ENCODE data around the gene APOC1.

APOC1 gene

DNA sequence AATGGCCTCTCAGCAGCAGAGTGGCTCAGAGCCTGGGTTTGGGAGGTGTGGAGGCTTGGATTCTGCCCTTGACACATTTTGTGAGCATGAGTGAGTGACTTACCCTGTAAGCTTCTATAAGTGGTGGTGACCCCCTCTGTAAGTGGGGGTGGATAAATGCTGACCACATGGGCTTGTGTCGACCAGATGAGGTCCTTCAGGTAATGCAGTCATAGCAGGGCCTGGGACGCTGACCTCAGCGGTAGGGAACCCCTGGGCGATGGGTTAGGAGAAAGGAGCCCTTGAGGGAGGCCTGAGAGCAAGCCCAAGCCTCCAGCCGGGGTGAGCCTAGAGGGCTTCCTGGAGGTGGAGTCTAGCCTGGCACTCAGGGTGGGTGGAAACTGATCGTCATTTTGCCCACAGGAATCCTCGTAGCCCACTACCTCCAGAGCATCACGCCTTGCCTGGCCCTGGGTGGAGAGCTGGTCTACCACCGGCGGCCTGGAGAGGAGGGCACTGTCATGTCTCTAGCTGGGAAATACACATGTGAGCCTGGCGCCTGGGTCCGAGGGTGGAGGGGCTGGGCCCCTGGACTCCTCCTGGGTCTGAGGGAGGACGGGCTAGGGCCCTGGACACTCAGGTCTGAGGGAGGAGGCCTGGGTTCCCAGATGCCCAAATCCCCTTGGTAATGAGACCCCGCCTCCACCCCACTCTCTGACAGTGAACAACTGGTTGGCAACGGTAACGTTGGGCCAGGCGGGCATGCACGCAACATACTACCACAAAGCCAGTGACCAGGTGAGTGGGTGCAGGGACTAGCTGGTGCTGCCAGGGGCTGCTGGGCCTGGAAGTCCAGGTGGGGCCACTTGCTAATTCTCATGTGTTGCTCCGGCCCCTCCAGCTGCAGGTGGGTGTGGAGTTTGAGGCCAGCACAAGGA, 13.8 kb upstream of the APOC1 start:
- TF ChIP-seq, protein P1, sequence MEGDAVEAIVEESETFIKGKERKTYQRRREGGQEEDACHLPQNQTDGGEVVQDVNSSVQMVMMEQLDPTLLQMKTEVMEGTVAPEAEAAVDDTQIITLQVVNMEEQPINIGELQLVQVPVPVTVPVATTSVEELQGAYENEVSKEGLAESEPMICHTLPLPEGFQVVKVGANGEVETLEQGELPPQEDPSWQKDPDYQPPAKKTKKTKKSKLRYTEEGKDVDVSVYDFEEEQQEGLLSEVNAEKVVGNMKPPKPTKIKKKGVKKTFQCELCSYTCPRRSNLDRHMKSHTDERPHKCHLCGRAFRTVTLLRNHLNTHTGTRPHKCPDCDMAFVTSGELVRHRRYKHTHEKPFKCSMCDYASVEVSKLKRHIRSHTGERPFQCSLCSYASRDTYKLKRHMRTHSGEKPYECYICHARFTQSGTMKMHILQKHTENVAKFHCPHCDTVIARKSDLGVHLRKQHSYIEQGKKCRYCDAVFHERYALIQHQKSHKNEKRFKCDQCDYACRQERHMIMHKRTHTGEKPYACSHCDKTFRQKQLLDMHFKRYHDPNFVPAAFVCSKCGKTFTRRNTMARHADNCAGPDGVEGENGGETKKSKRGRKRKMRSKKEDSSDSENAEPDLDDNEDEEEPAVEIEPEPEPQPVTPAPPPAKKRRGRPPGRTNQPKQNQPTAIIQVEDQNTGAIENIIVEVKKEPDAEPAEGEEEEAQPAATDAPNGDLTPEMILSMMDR (conservative IDR thresholded peaks at IDR 0.05; ENCODE audit: low read depth, low read length), result no peak
- H3K4me3 ChIP-seq (ENCODE audit: low read length), result no peak overlapping the region
- no peak for DNase-seq (ENCODE audit: low read depth)

DNA sequence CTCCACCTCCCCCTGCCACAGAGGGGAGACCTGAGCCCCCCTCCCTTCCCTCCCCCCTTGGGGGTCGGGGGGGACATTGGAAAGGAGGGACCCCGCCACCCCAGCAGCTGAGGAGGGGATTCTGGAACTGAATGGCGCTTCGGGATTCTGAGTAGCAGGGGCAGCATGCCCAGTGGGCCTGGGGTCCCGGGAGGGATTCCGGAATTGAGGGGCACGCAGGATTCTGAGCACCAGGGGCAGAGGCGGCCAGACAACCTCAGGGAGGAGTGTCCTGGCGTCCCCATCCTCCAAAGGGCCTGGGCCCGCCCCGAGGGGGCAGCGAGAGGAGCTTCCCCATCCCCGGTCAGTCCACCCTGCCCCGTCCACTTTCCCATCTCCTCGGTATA, 11.2 kb upstream of the APOC1 start:
- no peak overlapping the region for H3K4me3 ChIP-seq (ENCODE audit: low read length)
- DNase-seq (ENCODE audit: low read depth), result no peak
- TF ChIP-seq, protein P1 (conservative IDR thresholded peaks at IDR 0.05; ENCODE audit: low read depth, low read length), result no peak

DNA sequence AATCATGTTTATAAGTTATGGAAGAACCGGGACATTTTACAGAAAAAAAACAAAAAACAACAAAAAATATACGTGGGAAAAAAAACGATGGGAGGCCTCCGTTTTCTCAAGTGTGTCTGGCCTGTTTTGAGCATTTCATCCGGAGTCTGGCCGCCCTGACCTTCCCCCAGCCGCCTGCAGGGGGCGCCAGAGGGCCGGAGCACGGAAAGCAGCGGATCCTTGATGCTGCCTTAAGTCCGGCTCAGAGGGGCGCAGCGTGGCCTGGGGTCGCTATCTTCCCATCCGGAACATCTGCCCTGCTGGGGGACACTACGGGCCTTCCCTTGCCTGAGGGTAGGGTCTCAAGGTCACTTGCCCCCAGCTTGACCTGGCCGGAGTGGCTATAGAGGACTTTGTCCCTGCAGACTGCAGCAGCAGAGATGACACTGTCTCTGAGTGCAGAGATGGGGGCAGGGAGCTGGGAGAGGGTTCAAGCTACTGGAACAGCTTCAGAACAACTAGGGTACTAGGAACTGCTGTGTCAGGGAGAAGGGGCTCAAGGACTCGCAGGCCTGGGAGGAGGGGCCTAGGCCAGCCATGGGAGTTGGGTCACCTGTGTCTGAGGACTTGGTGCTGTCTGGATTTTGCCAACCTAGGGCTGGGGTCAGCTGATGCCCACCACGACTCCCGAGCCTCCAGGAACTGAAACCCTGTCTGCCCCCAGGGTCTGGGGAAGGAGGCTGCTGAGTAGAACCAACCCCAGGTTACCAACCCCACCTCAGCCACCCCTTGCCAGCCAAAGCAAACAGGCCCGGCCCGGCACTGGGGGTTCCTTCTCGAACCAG, 10.6 kb upstream of the APOC1 start:
- TF ChIP-seq, protein P1 (conservative IDR thresholded peaks at IDR 0.05; ENCODE audit: low read depth, low read length), result peak; percentile 96
- H3K4me3 ChIP-seq (ENCODE audit: low read length), result no peak overlapping the region
- no peak for DNase-seq (ENCODE audit: low read depth)

DNA sequence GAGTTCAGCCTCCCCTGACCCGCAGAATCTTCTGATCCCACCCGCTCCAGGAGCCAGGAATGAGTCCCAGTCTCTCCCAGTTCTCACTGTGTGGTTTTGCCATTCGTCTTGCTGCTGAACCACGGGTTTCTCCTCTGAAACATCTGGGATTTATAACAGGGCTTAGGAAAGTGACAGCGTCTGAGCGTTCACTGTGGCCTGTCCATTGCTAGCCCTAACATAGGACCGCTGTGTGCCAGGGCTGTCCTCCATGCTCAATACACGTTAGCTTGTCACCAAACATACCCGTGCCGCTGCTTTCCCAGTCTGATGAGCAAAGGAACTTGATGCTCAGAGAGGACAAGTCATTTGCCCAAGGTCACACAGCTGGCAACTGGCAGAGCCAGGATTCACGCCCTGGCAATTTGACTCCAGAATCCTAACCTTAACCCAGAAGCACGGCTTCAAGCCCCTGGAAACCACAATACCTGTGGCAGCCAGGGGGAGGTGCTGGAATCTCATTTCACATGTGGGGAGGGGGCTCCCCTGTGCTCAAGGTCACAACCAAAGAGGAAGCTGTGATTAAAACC, 9.9 kb upstream of the APOC1 start:
- TF ChIP-seq, protein P1 (conservative IDR thresholded peaks at IDR 0.05; ENCODE audit: low read depth, low read length), result peak; percentile 31
- no peak overlapping the region for H3K4me3 ChIP-seq (ENCODE audit: low read length)
- no peak for DNase-seq (ENCODE audit: low read depth)

GRCh38 chr19:44905437-44906160, 8.8 kb upstream of the APOC1 start, which contains the start of gene APOE:
Gene APOE, plus strand, starts transcription at chr19:44905796. Its CDS starts 829 bp downstream, at chr19:44906625.
- TF ChIP-seq, protein P1 (conservative IDR thresholded peaks at IDR 0.05; ENCODE audit: low read depth, low read length), result no peak
- DNase-seq (ENCODE audit: low read depth), result no peak
- H3K4me3 ChIP-seq (ENCODE audit: low read length), result peak within 1 kb of the TSS; percentile 75

DNA sequence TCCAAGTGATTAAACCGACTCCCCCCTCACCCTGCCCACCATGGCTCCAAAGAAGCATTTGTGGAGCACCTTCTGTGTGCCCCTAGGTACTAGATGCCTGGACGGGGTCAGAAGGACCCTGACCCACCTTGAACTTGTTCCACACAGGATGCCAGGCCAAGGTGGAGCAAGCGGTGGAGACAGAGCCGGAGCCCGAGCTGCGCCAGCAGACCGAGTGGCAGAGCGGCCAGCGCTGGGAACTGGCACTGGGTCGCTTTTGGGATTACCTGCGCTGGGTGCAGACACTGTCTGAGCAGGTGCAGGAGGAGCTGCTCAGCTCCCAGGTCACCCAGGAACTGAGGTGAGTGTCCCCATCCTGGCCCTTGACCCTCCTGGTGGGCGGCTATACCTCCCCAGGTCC, 6.8 kb upstream of the APOC1 start:
- no peak for DNase-seq (ENCODE audit: low read depth)
- TF ChIP-seq, protein P1 (conservative IDR thresholded peaks at IDR 0.05; ENCODE audit: low read depth, low read length), result no peak
- H3K4me3 ChIP-seq (ENCODE audit: low read length), result no peak overlapping the region

Measured in retinal pigment epithelial cell (primary cell).